A549 (cell line): ENCODE results near the gene PDCD2. TPM values are rescaled to one million over a fixed set of nuclear protein-coding genes. Genes with fewer than 3 reads are reported as not detected.

Experiments
- ATAC-seq, 2 experiments: fragments of 200-7000 bp in 1 of 2; fragments of >200 bp in 1 of 2; cut with Nextera tagmentation in 1 of 2; cut with Tn5 transposase in 1 of 2; 3 replicates each; pipeline versions ENCODE4 v1.8.0 to v1.9.1; 2018 to 2020; ENCODE audit warnings: mild to moderate bottlenecking in 1 of 2, moderate library complexity in 1 of 2
- CTCF ChIA-PET: fragments of 300-600 bp; sonication (Branson Sonifier 250); formaldehyde crosslinking; extraction: SDS; loops from one replicate; lab custom pipeline; 2021; ENCODE audit warnings: antibody characterized with exemption, inconsistent platforms; lab: Yijun Ruan, JAX
- POLR2A ChIA-PET: fragments of 350-600 bp; formaldehyde crosslinking; extraction: SDS; loops from one replicate; lab custom pipeline; 2021; ENCODE audit warnings: antibody characterized with exemption, inconsistent platforms; lab: Yijun Ruan, JAX
- DNase-seq, 2 experiments: peaks; one replicate each; pipeline versions ENCODE4 v3.0.0 to v3.0.0-alpha.2; 2011 to 2016; ENCODE audit warnings: low read depth in 1 of 2, low spot score in 1 of 2
- FAIRE-seq: peaks from 2 replicates; lab custom pipeline; 2011; peaks lifted over from hg19 to GRCh38; lab: Jason Lieb, UNC
- H3K27ac ChIP-seq, 2 experiments: fragments of >200 bp; sonication (Bioruptor Twin); formaldehyde crosslinking; 3 replicates each; pipeline ENCODE4 v1.5.1; 2016 to 2017
- H3K4me1 ChIP-seq: fragments of >200 bp; sonication (Bioruptor Twin); formaldehyde crosslinking; 3 replicates; pipeline ENCODE4 v1.6.1; 2016
- H3K4me2 ChIP-seq: fragments of >200 bp; sonication (Bioruptor Twin); formaldehyde crosslinking; 3 replicates; pipeline ENCODE4 v1.6.1; 2016
- H3K4me3 ChIP-seq: fragments of >200 bp; sonication (Bioruptor Twin); formaldehyde crosslinking; 3 replicates; pipeline ENCODE4 v1.5.1; 2016
- H3K9me3 ChIP-seq: fragments of >200 bp; sonication (Bioruptor Twin); formaldehyde crosslinking; 3 replicates; pipeline ENCODE4 v1.6.1; 2016
- BHLHE40 ChIP-seq: IDR thresholded peaks from 2 replicates; pipeline ENCODE4 v1.6.1; 2012; ENCODE audit warnings: low read depth, low read length, inconsistent platforms
- EHF ChIP-seq: fragments of 250-450 bp; sonication (Bioruptor Pico); IDR thresholded peaks from 2 replicates; pipeline ENCODE4 v1.5.0; 2020; ENCODE audit warnings: mild to moderate bottlenecking
- FOSL2 ChIP-seq, 2 experiments: fragments of 450-650 bp in 1 of 2; fragments of >200 bp in 1 of 2; sonication (Bioruptor Twin) in 1 of 2; formaldehyde crosslinking; IDR thresholded peaks; 2 replicates each; pipeline versions ENCODE4 v1.5.0 to v1.6.1; 2016 to 2020; ENCODE audit warnings: mild to moderate bottlenecking in 1 of 2, moderate library complexity in 1 of 2
- FOXS1 ChIP-seq: fragments of 250-450 bp; sonication (Bioruptor Pico); IDR thresholded peaks from 2 replicates; pipeline ENCODE4 v1.5.0; 2020; ENCODE audit warnings: mild to moderate bottlenecking, moderate library complexity
- GATA3 ChIP-seq: IDR thresholded peaks from 2 replicates; pipeline ENCODE4 v1.6.1; 2012; ENCODE audit warnings: borderline replicate concordance
- HOXA7 ChIP-seq: fragments of 250-450 bp; sonication (Bioruptor Pico); IDR thresholded peaks from 2 replicates; pipeline ENCODE4 v1.5.0; 2020; ENCODE audit warnings: mild to moderate bottlenecking, moderate library complexity
- HOXB5 ChIP-seq: fragments of 250-450 bp; sonication (Bioruptor Pico); IDR thresholded peaks from 2 replicates; pipeline ENCODE4 v1.5.0; 2020; ENCODE audit warnings: mild to moderate bottlenecking, moderate library complexity
- JUNB ChIP-seq: fragments of >200 bp; sonication (Bioruptor Twin); formaldehyde crosslinking; IDR thresholded peaks from 2 replicates; pipeline ENCODE4 v1.6.1; 2016
- NPAS2 ChIP-seq: fragments of 250-450 bp; sonication (Bioruptor Pico); IDR thresholded peaks from 2 replicates; pipeline ENCODE4 v1.8.0; 2022; ENCODE audit warnings: mild to moderate bottlenecking, moderate library complexity, borderline replicate concordance
- POLR2AphosphoS2 ChIP-seq: conservative IDR thresholded peaks from 2 replicates; pipeline ENCODE4 v1.6.1; 2012; ENCODE audit warnings: low read length, improper control_type of control experiment, inconsistent platforms
- RARB ChIP-seq: fragments of 250-450 bp; sonication (Bioruptor Pico); IDR thresholded peaks from 2 replicates; pipeline ENCODE4 v1.8.0; 2021; ENCODE audit warnings: mild to moderate bottlenecking, moderate library complexity
- RNF2 ChIP-seq: fragments of 200-600 bp; sonication (generic); IDR thresholded peaks from 2 replicates; pipeline ENCODE4 v1.6.1; 2016; ENCODE audit warnings: low read depth, mild to moderate bottlenecking, antibody characterized with exemption, moderate library complexity, borderline replicate concordance
- SMC3 ChIP-seq: fragments of >200 bp; sonication (Bioruptor Twin); formaldehyde crosslinking; IDR thresholded peaks from 3 replicates; pipeline ENCODE4 v1.6.1; 2018; ENCODE audit warnings: inconsistent platforms
- TFCP2L1 ChIP-seq: fragments of 250-450 bp; sonication (Bioruptor Pico); IDR thresholded peaks from 2 replicates; pipeline ENCODE4 v1.5.0; 2021; ENCODE audit warnings: mild to moderate bottlenecking
- ZC3H11A ChIP-seq: fragments of 450-650 bp; IDR thresholded peaks from 2 replicates; pipeline ENCODE4 v1.6.1; 2014; ENCODE audit warnings: antibody characterized with exemption, mild to moderate bottlenecking
- ZSCAN20 ChIP-seq: fragments of 250-450 bp; sonication (Bioruptor Pico); IDR thresholded peaks from 2 replicates; pipeline ENCODE4 v1.8.0; 2022; ENCODE audit warnings: mild to moderate bottlenecking, moderate library complexity
- WGBS: methylation state at CpG from one replicate; pipeline ENCODE4 v1.1.6; 2017; ENCODE audit errors: missing lambda C conversion rate; 5-methylcytosine and 5-hydroxymethylcytosine counted together
- polyA plus RNA-seq, 4 experiments: library from polyadenylated mRNA; depleted of rRNA in 3 of 4; stranded (reverse); fragments of >200 nt; fragmentation: RNase III in 1 of 4; extraction: RNeasy Plus Mini Kit Qiagen cat#74134 plus additional on column Dnase treatment in 1 of 4; gene quantifications; 2 replicates in 3 of 4; 3 replicates in 1 of 4; pipeline ENCODE4 v1.2.3, GENCODE V29; 2011 to 2017
- TF ChIP-seq, protein P1 (sequence below): fragments of 450-650 bp; IDR thresholded peaks from 2 replicates; pipeline ENCODE4 v1.6.1; 2014; ENCODE audit warnings: antibody characterized with exemption
- TF ChIP-seq, protein P2 (sequence below): IDR thresholded peaks from 2 replicates; pipeline ENCODE4 v1.6.1; 2012
- TF ChIP-seq, protein P3 (sequence below): fragments of 250-450 bp; sonication (Bioruptor Pico); IDR thresholded peaks from 2 replicates; pipeline ENCODE4 v1.5.0; 2020; ENCODE audit warnings: low read depth, mild to moderate bottlenecking, moderate library complexity
- TF ChIP-seq, protein P4 (sequence below): fragments of 250-450 bp; sonication (Bioruptor Pico); IDR thresholded peaks from 2 replicates; pipeline ENCODE4 v1.5.0; 2021; ENCODE audit warnings: mild to moderate bottlenecking, moderate library complexity, borderline replicate concordance
- TF ChIP-seq, protein P5 (sequence below): fragments of >200 bp; sonication (Bioruptor Twin); formaldehyde crosslinking; IDR thresholded peaks from 2 replicates; pipeline ENCODE4 v1.6.1; 2016

Gene PDCD2
- polyA plus RNA-seq, 2 of the 4 experiments (the other 2 are of a cell fraction) = 52.6 to 90.0 TPM

DNA sequence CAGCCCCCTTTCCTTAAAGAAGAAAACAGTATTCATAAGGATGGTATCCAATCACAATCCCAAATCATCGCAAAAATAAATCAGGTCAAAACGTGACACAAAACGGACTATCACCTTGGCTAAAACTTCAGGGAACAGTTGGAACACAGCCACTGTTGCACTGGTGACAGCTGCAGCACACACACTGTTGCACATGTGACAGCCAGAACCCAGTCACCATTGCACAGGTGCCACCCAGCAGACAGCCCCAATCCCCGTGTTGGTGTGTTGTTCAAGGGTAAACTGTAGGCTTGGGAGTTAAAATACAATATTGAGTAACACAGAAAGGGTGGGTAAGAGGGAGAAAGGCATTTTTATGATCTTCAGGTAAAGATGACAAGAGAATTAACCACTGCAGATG is 47.1 kb downstream of the PDCD2 start:
- no peak overlapping the region for H3K4me2 ChIP-seq
- POLR2A ChIA-PET = no interaction called here
- no peak for FAIRE-seq
- no peaks in the 10 kb centered on the region for H3K9me3 ChIP-seq
- H3K4me3 ChIP-seq = no peak overlapping the region
- no peak overlapping the region for H3K27ac ChIP-seq
- no peak for ATAC-seq
- no peak for DNase-seq
- no peaks in the 10 kb centered on the region for H3K4me1 ChIP-seq
- 93% methylated on average over 4 of the region's 4 CpGs for WGBS
- TF ChIP-seq POLR2AphosphoS2 (no peak), RNF2 (no peak), GATA3 (no peak), FOXS1 (CRISPR knock-in tag) (no peak), JUNB (no peak), RARB (CRISPR knock-in tag) (no peak), BHLHE40 (no peak), ZSCAN20 (no peak), SMC3 (no peak)
- TF ChIP-seq, protein P1, sequence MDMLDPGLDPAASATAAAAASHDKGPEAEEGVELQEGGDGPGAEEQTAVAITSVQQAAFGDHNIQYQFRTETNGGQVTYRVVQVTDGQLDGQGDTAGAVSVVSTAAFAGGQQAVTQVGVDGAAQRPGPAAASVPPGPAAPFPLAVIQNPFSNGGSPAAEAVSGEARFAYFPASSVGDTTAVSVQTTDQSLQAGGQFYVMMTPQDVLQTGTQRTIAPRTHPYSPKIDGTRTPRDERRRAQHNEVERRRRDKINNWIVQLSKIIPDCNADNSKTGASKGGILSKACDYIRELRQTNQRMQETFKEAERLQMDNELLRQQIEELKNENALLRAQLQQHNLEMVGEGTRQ = no peak
- TF ChIP-seq, protein P2, sequence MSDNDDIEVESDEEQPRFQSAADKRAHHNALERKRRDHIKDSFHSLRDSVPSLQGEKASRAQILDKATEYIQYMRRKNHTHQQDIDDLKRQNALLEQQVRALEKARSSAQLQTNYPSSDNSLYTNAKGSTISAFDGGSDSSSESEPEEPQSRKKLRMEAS = no peak
- CTCF ChIA-PET = interaction anchor here (2.0 kb wide), 1 partner anchor 8 kb away, joined by 15 read pairs; no protein-coding TSS in a partner anchor

DNA sequence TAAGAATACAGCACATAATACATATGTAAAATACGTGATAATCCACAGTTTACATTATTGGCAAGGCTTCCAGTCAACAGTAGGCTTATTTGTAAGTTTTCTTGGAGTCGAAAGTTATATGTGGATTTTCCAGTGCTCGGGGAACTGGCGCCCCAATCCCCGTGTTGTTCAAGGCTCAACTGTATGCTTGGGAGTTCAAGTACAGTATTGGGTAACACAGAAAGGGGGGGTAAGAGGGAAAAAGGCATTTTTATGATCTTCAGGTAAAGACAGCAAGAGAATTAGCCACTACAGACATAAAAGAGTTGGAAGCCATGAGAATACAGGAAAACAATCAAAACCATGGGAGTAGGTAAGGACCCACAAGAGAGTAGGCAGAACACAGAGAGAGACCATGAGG is 47.8 kb downstream of the PDCD2 start:
- Histone ChIP-seq H3K4me2 (no peak overlapping the region), H3K4me1 (no peaks in the 10 kb centered on the region), H3K4me3 (no peak overlapping the region), H3K9me3 (no peaks in the 10 kb centered on the region), H3K27ac (no peak overlapping the region)
- FAIRE-seq (no peak), DNase-seq (no peak), ATAC-seq (no peak)
- CTCF ChIA-PET = no interaction called here
- 93% methylated on average over 5 of the region's 5 CpGs for WGBS
- no peak for TF ChIP-seq HOXA7 (CRISPR knock-in tag)
- TF ChIP-seq TFCP2L1 (CRISPR knock-in tag) = no peak
- no peak for TF ChIP-seq EHF (CRISPR knock-in tag)
- no peak for TF ChIP-seq ZC3H11A
- TF ChIP-seq, protein P3, sequence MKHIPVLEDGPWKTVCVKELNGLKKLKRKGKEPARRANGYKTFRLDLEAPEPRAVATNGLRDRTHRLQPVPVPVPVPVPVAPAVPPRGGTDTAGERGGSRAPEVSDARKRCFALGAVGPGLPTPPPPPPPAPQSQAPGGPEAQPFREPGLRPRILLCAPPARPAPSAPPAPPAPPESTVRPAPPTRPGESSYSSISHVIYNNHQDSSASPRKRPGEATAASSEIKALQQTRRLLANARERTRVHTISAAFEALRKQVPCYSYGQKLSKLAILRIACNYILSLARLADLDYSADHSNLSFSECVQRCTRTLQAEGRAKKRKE (CRISPR knock-in tag) = no peak
- no peak for TF ChIP-seq NPAS2
- no peak for TF ChIP-seq FOSL2 (IDR thresholded peaks at IDR 0.05)
- no peak for TF ChIP-seq FOSL2 (CRISPR knock-in tag; IDR thresholded peaks at IDR 0.05)
- no peak for TF ChIP-seq SMC3
- TF ChIP-seq, protein P4, sequence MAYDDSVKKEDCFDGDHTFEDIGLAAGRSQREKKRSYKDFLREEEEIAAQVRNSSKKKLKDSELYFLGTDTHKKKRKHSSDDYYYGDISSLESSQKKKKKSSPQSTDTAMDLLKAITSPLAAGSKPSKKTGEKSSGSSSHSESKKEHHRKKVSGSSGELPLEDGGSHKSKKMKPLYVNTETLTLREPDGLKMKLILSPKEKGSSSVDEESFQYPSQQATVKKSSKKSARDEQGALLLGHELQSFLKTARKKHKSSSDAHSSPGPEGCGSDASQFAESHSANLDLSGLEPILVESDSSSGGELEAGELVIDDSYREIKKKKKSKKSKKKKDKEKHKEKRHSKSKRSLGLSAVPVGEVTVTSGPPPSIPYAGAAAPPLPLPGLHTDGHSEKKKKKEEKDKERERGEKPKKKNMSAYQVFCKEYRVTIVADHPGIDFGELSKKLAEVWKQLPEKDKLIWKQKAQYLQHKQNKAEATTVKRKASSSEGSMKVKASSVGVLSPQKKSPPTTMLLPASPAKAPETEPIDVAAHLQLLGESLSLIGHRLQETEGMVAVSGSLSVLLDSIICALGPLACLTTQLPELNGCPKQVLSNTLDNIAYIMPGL (CRISPR knock-in tag) = no peak
- POLR2A ChIA-PET = no interaction called here

DNA sequence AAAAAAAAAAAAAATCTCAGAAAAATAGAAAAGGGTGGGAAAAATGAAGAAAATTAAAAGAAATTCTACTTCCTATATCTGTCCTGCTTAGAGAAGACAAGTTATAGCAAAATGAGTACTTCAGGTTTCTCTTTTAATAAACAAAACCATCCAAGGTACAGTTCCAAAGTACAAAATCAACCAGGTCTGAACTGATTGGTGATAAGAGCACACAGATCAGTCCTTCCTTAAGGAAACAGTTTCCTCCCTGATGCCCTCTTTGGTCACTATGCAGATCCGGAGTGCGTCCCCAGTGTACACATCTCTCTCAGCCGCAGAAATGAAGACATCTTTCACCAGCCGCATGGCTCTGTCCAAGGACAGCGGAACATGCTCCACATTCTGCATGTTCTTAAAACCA is 49.4 kb downstream of the PDCD2 start:
- TF ChIP-seq HOXB5 (CRISPR knock-in tag) (no peak), POLR2AphosphoS2 (no peak), ZC3H11A (no peak)
- TF ChIP-seq, protein P3 (CRISPR knock-in tag) = no peak
- TF ChIP-seq, protein P5, sequence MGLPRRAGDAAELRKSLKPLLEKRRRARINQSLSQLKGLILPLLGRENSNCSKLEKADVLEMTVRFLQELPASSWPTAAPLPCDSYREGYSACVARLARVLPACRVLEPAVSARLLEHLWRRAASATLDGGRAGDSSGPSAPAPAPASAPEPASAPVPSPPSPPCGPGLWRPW = no peak
- Histone ChIP-seq H3K27ac (no peak overlapping the region), H3K4me3 (no peak overlapping the region), H3K9me3 (no peaks in the 10 kb centered on the region), H3K4me1 (no peaks in the 10 kb centered on the region), H3K4me2 (no peak overlapping the region)
- POLR2A ChIA-PET = interaction anchor here (0.7 kb wide), 1 partner anchor 17 kb away, joined by 7 read pairs; no protein-coding TSS in a partner anchor
- DNase-seq = no peak
- FAIRE-seq = no peak
- CTCF ChIA-PET = no interaction called here
- 92% methylated on average over 5 of the region's 5 CpGs for WGBS
- no peak for ATAC-seq
